Trophoblast cell (in vitro differentiated cells and primary cell): ENCODE results near the gene STIM1.

Experiments used
- DNase-seq, 2 donors: peaks; one replicate each; pipeline ENCODE4 v3.0.0-alpha.2; 2016
- H2AFZ ChIP-seq: 2 replicates; pipeline ENCODE4 v1.6.1; 2013; ENCODE audit warnings: low read length, moderate library complexity, mild to moderate bottlenecking; ENCODE audit not compliant: insufficient read depth, poor library complexity
- H2AK5ac ChIP-seq: 2 replicates; pipeline ENCODE4 v1.6.1; 2013; ENCODE audit warnings: mild to moderate bottlenecking, low read length
- H2BK120ac ChIP-seq: 2 replicates; pipeline ENCODE4 v1.6.1; 2013; ENCODE audit warnings: low read length, mild to moderate bottlenecking, moderate library complexity; ENCODE audit not compliant: insufficient read depth, poor library complexity
- H2BK12ac ChIP-seq: 2 replicates; pipeline ENCODE4 v1.6.1; 2013; ENCODE audit warnings: mild to moderate bottlenecking, low read length, moderate library complexity
- H2BK5ac ChIP-seq: 2 replicates; pipeline ENCODE4 v1.6.1; 2013; ENCODE audit warnings: low read length, low read depth, moderate library complexity, mild to moderate bottlenecking; ENCODE audit not compliant: poor library complexity
- H3K14ac ChIP-seq: 2 replicates; pipeline ENCODE4 v1.6.1; 2013; ENCODE audit warnings: mild to moderate bottlenecking, low read length
- H3K18ac ChIP-seq: 2 replicates; pipeline ENCODE4 v1.6.1; 2013; ENCODE audit warnings: mild to moderate bottlenecking, low read length
- H3K23ac ChIP-seq: 2 replicates; pipeline ENCODE4 v1.6.1; 2013; ENCODE audit warnings: low read length
- H3K27ac ChIP-seq: 2 replicates; pipeline ENCODE4 v1.5.1; 2013; ENCODE audit warnings: low read depth, mild to moderate bottlenecking, inconsistent platforms, low read length, moderate library complexity
- H3K27me3 ChIP-seq: 2 replicates; pipeline ENCODE4 v1.6.1; 2013; ENCODE audit warnings: inconsistent platforms, mild to moderate bottlenecking, low read length, moderate library complexity; ENCODE audit not compliant: insufficient read depth
- H3K36me3 ChIP-seq, 2 experiments: 1 replicate in 1 of 2; 2 replicates in 1 of 2; pipeline ENCODE4 v1.6.1; 2013; ENCODE audit warnings: low read length in 2 of 2, mild to moderate bottlenecking in 2 of 2, moderate library complexity in 1 of 2; ENCODE audit not compliant: insufficient read depth in 2 of 2, control insufficient read depth in 1 of 2
- H3K4ac ChIP-seq: 2 replicates; pipeline ENCODE4 v1.6.1; 2013; ENCODE audit warnings: low read depth, mild to moderate bottlenecking, low read length, moderate library complexity
- H3K4me1 ChIP-seq, 2 experiments: 1 replicate in 1 of 2; 2 replicates in 1 of 2; pipeline ENCODE4 v1.6.1; 2013; ENCODE audit warnings: low read length in 2 of 2, mild to moderate bottlenecking in 2 of 2, moderate library complexity in 1 of 2; ENCODE audit not compliant: insufficient read depth in 2 of 2, control insufficient read depth in 1 of 2
- H3K4me2 ChIP-seq: 2 replicates; pipeline ENCODE4 v1.6.1; 2013; ENCODE audit warnings: inconsistent platforms, mild to moderate bottlenecking, low read length, moderate library complexity
- H3K4me3 ChIP-seq: 2 replicates; pipeline ENCODE4 v1.5.1; 2013; ENCODE audit warnings: mild to moderate bottlenecking, low read depth, low read length, inconsistent platforms
- H3K79me1 ChIP-seq: one replicate; pipeline ENCODE4 v1.6.1; 2013; ENCODE audit warnings: low read length
- H3K79me2 ChIP-seq: 2 replicates; pipeline ENCODE4 v1.6.1; 2013; ENCODE audit warnings: low read length, mild to moderate bottlenecking; ENCODE audit not compliant: control insufficient read depth, insufficient read depth, poor library complexity
- H3K9ac ChIP-seq: 2 replicates; pipeline ENCODE4 v1.6.1; 2013; ENCODE audit warnings: mild to moderate bottlenecking, low read length
- H3K9me3 ChIP-seq: 2 replicates; pipeline ENCODE4 v1.6.1; 2013; ENCODE audit warnings: low read depth, mild to moderate bottlenecking, control low read depth, inconsistent platforms, low read length; ENCODE audit not compliant: insufficient read depth
- H4K12ac ChIP-seq: 2 replicates; pipeline ENCODE4 v1.6.1; 2013; ENCODE audit warnings: low read depth, mild to moderate bottlenecking, low read length, moderate library complexity
- H4K8ac ChIP-seq: 2 replicates; pipeline ENCODE4 v1.6.1; 2013; ENCODE audit warnings: low read depth, mild to moderate bottlenecking, low read length, moderate library complexity
- H4K91ac ChIP-seq: one replicate; pipeline ENCODE4 v1.6.1; 2013; ENCODE audit warnings: low read depth, mild to moderate bottlenecking, low read length, moderate library complexity
- WGBS: extraction: QIAGEN DNeasy Blood & Tissue Kit; methylation state at CpG from one replicate; pipeline ENCODE4 v1.1.7; 2013; ENCODE audit warnings: missing lambda C conversion rate; ENCODE audit not compliant: insufficient read length, insufficient coverage; ENCODE audit errors: extremely low coverage; 5-methylcytosine and 5-hydroxymethylcytosine counted together

Gene STIM1

DNA sequence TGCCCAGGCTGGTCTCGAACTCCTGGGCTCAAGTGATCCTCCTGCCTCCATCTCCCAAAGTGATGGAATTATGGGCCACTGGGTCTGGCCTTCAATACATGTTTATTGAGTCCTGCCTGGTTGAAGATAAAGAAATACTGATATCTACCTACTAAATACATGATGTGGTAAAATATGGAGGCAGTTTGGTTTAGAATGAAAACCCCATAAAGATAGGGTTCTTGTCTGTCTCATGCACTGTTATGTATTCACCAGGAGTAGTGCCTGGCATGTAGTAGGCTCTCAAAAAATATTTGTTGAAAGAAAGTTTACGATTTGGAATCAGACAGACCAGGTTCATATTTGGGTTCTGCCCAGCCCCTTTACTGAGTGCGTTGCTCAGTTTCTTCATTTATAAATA, 21.1 kb downstream of the STIM1 start:
- WGBS: no CpG with 5 or more reads among the region's 3 CpGs
- H3K4me2 ChIP-seq: no peak overlapping the region
- no peaks in the 10 kb centered on the region for H3K27me3 ChIP-seq
- H3K14ac ChIP-seq: no peak overlapping the region
- no peak overlapping the region for H3K23ac ChIP-seq
- no peak overlapping the region for H3K4ac ChIP-seq
- H3K9ac ChIP-seq: no peak overlapping the region
- no peak overlapping the region for H3K4me3 ChIP-seq
- H3K9me3 ChIP-seq: no peaks in the 10 kb centered on the region
- H3K27ac ChIP-seq: no peak overlapping the region
- no peak overlapping the region for H4K91ac ChIP-seq
- peaks cover 0 to 1% of the 10 kb centered on the region in 2 experiments for H3K36me3 ChIP-seq
- no peak overlapping the region for H4K12ac ChIP-seq
- peaks cover 2% of the 10 kb centered on the region for H3K79me2 ChIP-seq
- H2BK120ac ChIP-seq: no peak overlapping the region
- no peaks in the 10 kb centered on the region for H3K79me1 ChIP-seq
- no peak overlapping the region for H2AFZ ChIP-seq
- peaks cover 3 to 7% of the 10 kb centered on the region in 2 experiments for H3K4me1 ChIP-seq
- DNase-seq: no peak
- H3K18ac ChIP-seq: no peak overlapping the region
- no peak overlapping the region for H2AK5ac ChIP-seq
- H2BK12ac ChIP-seq: no peak overlapping the region
- H2BK5ac ChIP-seq: no peak overlapping the region
- no peak overlapping the region for H4K8ac ChIP-seq

DNA sequence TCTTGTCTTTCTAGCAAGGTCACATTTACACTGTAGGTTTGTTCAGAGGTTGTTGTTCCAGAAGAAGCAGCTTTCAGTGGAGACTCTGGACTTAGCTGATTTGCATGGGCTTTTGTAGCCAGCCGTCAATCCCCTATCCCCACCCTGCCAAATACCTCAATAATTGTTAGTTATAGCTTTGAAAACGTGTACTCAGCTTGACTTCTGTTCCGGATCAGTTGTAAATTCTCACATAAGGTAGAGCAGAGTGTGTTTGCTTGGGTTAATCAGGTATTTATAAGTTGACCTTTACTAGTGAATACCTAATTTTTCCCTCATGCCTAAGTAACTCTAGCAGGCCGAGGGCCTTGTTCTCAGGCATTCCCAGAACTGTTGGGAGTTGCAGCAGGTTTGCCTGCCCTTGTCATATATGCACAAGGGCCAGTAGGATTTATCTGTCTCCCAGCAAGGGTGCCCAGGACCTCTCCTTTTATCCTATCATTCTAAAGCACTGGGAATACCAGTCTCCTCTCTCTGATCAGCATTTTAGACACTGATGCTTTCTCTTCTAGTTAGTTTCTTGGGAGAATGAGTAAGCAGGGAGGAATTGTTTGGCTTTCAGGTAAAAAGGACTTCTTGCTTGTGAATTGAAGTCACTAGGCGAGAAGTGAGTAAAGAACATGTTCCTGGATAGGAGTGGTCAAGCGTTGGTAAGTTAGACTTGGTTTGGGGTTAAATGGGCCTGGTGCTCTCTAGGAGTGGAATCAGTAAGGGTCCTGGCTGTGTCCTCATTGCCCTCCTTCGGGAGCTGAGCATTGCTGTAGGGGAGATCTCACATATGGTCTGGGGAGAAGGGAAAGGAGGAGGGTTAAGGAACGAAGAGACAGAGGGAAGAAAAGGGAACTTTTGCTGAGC, 22.1 kb downstream of the STIM1 start:
- Histone ChIP-seq H3K9ac (no peak overlapping the region), H3K14ac (no peak overlapping the region), H3K4me3 (no peak overlapping the region), H4K12ac (no peak overlapping the region), H2AK5ac (no peak overlapping the region), H3K4me1 (peaks cover 3 to 7% of the 10 kb centered on the region in 2 experiments), H3K79me1 (no peaks in the 10 kb centered on the region), H2BK120ac (no peak overlapping the region), H3K36me3 (peaks cover 0 to 1% of the 10 kb centered on the region in 2 experiments), H2BK12ac (no peak overlapping the region), H4K8ac (no peak overlapping the region), H3K27ac (no peak overlapping the region), H3K18ac (no peak overlapping the region), H3K23ac (no peak overlapping the region), H2AFZ (no peak overlapping the region), H3K27me3 (no peaks in the 10 kb centered on the region), H2BK5ac (no peak overlapping the region), H3K4ac (no peak overlapping the region), H3K4me2 (no peak overlapping the region), H3K9me3 (no peaks in the 10 kb centered on the region), H3K79me2 (peaks cover 2% of the 10 kb centered on the region), H4K91ac (no peak overlapping the region)
- peak in 1 of 2 donors; percentile 39 for DNase-seq
- no CpG with 5 or more reads among the region's 8 CpGs for WGBS

DNA sequence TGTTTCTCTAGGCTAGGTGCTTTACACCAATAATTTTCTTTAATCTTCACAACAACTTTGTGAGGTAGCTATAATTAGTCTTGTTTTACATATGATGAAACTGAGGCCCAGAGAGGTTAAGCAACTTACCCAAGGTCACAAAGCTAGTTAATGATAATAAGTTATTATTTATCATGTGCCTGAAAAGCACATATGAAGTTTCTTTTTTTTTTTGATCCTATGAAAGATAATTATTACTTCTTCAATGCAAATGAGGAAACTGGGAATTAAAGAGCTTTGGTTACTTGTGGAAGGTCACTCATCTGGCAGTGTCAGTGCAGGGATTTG, 22.8 kb downstream of the STIM1 start:
- H3K27me3 ChIP-seq: no peaks in the 10 kb centered on the region
- no peak overlapping the region for H4K8ac ChIP-seq
- no peak overlapping the region for H3K18ac ChIP-seq
- H3K4me1 ChIP-seq: peaks cover 3 to 7% of the 10 kb centered on the region in 2 experiments
- H3K23ac ChIP-seq: no peak overlapping the region
- H4K12ac ChIP-seq: no peak overlapping the region
- H2BK12ac ChIP-seq: no peak overlapping the region
- no peak overlapping the region for H3K4ac ChIP-seq
- no peak overlapping the region for H2AK5ac ChIP-seq
- no peaks in the 10 kb centered on the region for H3K79me1 ChIP-seq
- H2BK120ac ChIP-seq: no peak overlapping the region
- no peak overlapping the region for H3K4me2 ChIP-seq
- no peak overlapping the region for H3K27ac ChIP-seq
- H3K36me3 ChIP-seq: peaks cover 0 to 1% of the 10 kb centered on the region in 2 experiments
- H3K9me3 ChIP-seq: no peaks in the 10 kb centered on the region
- no peak overlapping the region for H2BK5ac ChIP-seq
- no peak overlapping the region for H3K9ac ChIP-seq
- H2AFZ ChIP-seq: no peak overlapping the region
- H3K4me3 ChIP-seq: no peak overlapping the region
- peaks cover 2% of the 10 kb centered on the region for H3K79me2 ChIP-seq
- no peak overlapping the region for H4K91ac ChIP-seq
- no peak overlapping the region for H3K14ac ChIP-seq
- DNase-seq: no peak

DNA sequence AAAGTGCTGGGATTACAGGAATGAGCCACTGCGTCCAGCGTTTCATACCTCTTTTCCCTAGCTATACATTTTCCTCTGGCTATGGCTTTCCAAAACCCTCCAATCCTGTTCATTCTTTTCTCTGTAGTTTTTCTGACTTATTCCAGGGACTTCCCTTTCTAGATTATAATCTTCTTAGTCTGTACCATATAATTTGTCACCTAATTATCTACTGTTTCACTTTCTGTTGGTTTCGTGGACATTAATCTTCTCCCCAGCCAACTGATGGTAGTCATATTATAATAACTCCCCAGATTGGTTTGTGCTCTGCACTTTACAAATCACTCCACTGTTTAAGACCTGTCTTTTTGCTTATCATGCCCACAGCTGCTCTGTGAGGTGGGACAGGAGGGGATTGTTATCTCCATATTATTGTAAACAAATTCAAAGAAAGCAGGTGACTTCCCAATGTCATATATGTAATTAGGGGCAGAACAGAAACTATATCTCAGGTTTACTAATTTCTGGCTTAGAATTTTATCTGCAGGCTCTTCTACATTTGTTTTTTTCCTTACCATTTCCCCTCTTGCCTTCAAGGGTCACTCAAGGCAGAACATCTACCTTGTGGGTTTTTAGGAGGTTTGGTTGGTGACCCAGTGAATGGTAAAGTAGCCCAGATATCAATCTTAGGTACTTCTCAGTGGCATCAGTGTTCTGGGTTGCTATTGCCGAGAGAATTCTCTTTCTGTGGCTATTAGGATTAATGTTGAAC, 23.9 kb downstream of the STIM1 start:
- H3K14ac ChIP-seq: no peak overlapping the region
- no peak overlapping the region for H2BK120ac ChIP-seq
- H3K9me3 ChIP-seq: no peaks in the 10 kb centered on the region
- no peak overlapping the region for H2AK5ac ChIP-seq
- H3K79me1 ChIP-seq: no peaks in the 10 kb centered on the region
- H3K27me3 ChIP-seq: no peaks in the 10 kb centered on the region
- no peak overlapping the region for H3K18ac ChIP-seq
- H4K91ac ChIP-seq: no peak overlapping the region
- H4K8ac ChIP-seq: no peak overlapping the region
- H3K4me3 ChIP-seq: no peak overlapping the region
- no peak overlapping the region for H2BK12ac ChIP-seq
- H3K4me1 ChIP-seq: peaks cover 3 to 7% of the 10 kb centered on the region in 2 experiments
- H2BK5ac ChIP-seq: no peak overlapping the region
- H3K4ac ChIP-seq: no peak overlapping the region
- no peak overlapping the region for H4K12ac ChIP-seq
- H3K9ac ChIP-seq: no peak overlapping the region
- H3K36me3 ChIP-seq: peaks cover 0 to 1% of the 10 kb centered on the region in 2 experiments
- DNase-seq: no peak
- H3K4me2 ChIP-seq: no peak overlapping the region
- H3K23ac ChIP-seq: no peak overlapping the region
- no peak overlapping the region for H3K27ac ChIP-seq
- H3K79me2 ChIP-seq: peaks cover 2% of the 10 kb centered on the region
- WGBS: no CpG with 5 or more reads among the region's 4 CpGs
- H2AFZ ChIP-seq: no peak overlapping the region
